ENCODE measurements around the gene KLK14. TPM values are rescaled to one million over a fixed set of nuclear protein-coding genes. Genes with fewer than 3 reads are reported as not detected.
A peak's percentile ranks its signal among the peaks of the same experiment; 100 is the strongest.

The KLK14 gene
- total and polyA plus RNA-seq, 2 experiments from 2014 or later, result 0.13 TPM; not detected in 1

DNA sequence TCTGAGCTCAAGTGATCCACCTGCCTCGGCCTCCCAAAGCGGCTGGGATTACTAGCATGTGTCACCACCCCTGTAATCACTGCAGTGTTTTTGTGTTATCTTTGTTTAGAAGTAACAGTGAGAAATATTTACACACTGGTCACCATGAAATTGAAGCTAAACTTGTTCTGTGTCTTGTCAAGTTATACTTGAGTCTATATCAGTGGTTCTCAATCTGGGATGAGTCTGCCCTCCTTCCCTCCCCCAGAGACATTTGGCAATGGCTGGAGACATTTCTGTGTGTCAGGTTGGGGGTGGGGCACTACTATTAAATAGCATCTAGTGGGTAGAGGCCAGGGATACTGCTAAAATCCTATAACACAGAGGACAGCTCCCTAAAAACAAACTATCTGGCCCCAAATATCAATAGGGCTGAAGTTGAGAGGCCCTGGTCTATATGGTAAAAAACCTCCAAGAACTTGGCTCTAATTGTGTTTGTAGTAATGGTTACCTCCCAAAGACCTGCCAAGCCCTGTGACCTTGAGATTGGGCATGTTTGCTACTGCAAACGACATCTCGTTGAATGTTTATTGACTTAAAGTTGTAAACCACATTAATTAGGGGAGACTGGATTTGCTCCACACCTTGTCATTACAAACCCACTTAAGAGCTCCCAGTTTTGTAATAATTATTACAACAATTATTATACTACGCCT, 18.6 kb upstream of the KLK14 start:
- Histone ChIP-seq H3K36me3 (replicated peaks; ENCODE audit: insufficient read depth, low read depth) (peaks cover 4% of the 10 kb centered on the region), H2AFZ (no peak overlapping the region), H3K9me2 (replicated peaks; ENCODE audit: insufficient read depth) (no peaks in the 10 kb centered on the region), H3K79me2 (peaks cover 8% of the 10 kb centered on the region), H3K9me3 (ENCODE audit: low read depth) (no peaks in the 10 kb centered on the region), H3K4me1 (ENCODE audit: insufficient read depth) (no peaks in the 10 kb centered on the region), H3K4me3 (no peak overlapping the region), H3K27ac (no peak overlapping the region), H4K20me1 (ENCODE audit: insufficient read depth, poor library complexity, severe bottlenecking) (peaks cover 3% of the 10 kb centered on the region), H3K27me3 (no peaks in the 10 kb centered on the region), H3K4me2 (no peak overlapping the region)
- no peak for DNase-seq (ENCODE audit: low spot score)
- 63% methylated on average over 5 of the region's 5 CpGs for WGBS (ENCODE audit: low lambda C conversion rate, missing lambda C conversion rate)
- TF ChIP-seq, protein P1, sequence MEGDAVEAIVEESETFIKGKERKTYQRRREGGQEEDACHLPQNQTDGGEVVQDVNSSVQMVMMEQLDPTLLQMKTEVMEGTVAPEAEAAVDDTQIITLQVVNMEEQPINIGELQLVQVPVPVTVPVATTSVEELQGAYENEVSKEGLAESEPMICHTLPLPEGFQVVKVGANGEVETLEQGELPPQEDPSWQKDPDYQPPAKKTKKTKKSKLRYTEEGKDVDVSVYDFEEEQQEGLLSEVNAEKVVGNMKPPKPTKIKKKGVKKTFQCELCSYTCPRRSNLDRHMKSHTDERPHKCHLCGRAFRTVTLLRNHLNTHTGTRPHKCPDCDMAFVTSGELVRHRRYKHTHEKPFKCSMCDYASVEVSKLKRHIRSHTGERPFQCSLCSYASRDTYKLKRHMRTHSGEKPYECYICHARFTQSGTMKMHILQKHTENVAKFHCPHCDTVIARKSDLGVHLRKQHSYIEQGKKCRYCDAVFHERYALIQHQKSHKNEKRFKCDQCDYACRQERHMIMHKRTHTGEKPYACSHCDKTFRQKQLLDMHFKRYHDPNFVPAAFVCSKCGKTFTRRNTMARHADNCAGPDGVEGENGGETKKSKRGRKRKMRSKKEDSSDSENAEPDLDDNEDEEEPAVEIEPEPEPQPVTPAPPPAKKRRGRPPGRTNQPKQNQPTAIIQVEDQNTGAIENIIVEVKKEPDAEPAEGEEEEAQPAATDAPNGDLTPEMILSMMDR (IDR thresholded peaks at IDR 0.05; ENCODE audit: poor library complexity), result no peak
- TF ChIP-seq EZH2 (IDR thresholded peaks at IDR 0.05; ENCODE audit: borderline replicate concordance) (no peak), EZH2phosphoT487 (IDR thresholded peaks at IDR 0.05; ENCODE audit: low read depth, severe bottlenecking, unreplicated experiment) (no peak)

DNA sequence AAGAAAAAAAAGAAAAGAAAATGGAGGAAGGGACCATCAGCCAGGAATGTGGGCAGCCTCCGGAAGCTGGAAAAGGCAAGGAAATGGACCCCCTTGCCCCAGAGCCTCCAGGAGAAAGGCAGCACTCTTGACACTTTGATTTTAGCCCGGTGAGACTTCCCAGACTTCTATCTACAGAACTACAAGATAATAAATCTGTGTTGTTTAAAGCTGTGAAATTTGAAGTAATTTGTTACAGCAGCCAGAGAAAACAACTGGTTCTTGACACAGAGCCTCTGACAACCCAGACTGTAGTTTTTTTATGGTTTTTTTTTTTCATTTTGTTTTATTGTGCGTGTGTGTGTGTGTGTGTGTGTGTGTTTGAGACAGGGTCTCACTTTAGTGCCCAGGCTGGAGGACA, 17.9 kb upstream of the KLK14 start:
- no peaks in the 10 kb centered on the region for H3K9me3 ChIP-seq (ENCODE audit: low read depth)
- H3K4me1 ChIP-seq (ENCODE audit: insufficient read depth), result no peaks in the 10 kb centered on the region
- peaks cover 4% of the 10 kb centered on the region for H3K36me3 ChIP-seq (replicated peaks; ENCODE audit: insufficient read depth, low read depth)
- 56% methylated on average over 3 of the region's 3 CpGs for WGBS (ENCODE audit: low lambda C conversion rate, missing lambda C conversion rate)
- H2AFZ ChIP-seq, result no peak overlapping the region
- no peak overlapping the region for H3K4me3 ChIP-seq
- H3K27me3 ChIP-seq, result no peaks in the 10 kb centered on the region
- no peak overlapping the region for H3K27ac ChIP-seq
- H3K79me2 ChIP-seq, result peaks cover 2% of the 10 kb centered on the region
- H3K4me2 ChIP-seq, result no peak overlapping the region
- no peak for DNase-seq (ENCODE audit: low spot score)
- no peak for TF ChIP-seq EZH2phosphoT487 (IDR thresholded peaks at IDR 0.05; ENCODE audit: low read depth, severe bottlenecking, unreplicated experiment)
- TF ChIP-seq, protein P1 (IDR thresholded peaks at IDR 0.05; ENCODE audit: poor library complexity), result no peak
- no peak for TF ChIP-seq EZH2 (IDR thresholded peaks at IDR 0.05; ENCODE audit: borderline replicate concordance)
- no peaks in the 10 kb centered on the region for H3K9me2 ChIP-seq (replicated peaks; ENCODE audit: insufficient read depth)
- peaks cover 3% of the 10 kb centered on the region for H4K20me1 ChIP-seq (ENCODE audit: insufficient read depth, poor library complexity, severe bottlenecking)

DNA sequence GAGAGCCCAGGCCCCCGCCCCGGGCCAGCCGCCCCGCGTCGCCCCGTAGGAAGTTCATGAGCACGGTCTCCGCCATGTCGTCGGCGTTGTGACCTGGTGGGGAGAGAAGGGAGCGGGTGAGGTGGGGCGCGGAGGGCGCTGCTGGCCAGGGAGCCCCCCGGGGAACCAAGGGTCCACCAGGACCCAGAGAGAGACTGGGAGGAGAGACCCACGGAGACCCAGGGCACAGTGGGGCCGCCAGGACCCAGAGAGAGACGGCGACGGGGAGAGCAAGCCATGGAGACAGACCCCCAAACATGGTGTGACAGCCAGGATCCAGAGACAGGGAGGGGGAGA, 16.3 kb upstream of the KLK14 start:
- H3K4me1 ChIP-seq (ENCODE audit: insufficient read depth), result no peaks in the 10 kb centered on the region
- H3K4me2 ChIP-seq, result no peak overlapping the region
- H3K36me3 ChIP-seq (replicated peaks; ENCODE audit: insufficient read depth, low read depth), result peaks cover 4% of the 10 kb centered on the region
- no peak overlapping the region for H2AFZ ChIP-seq
- peaks cover 3% of the 10 kb centered on the region for H4K20me1 ChIP-seq (ENCODE audit: insufficient read depth, poor library complexity, severe bottlenecking)
- TF ChIP-seq EZH2 (IDR thresholded peaks at IDR 0.05; ENCODE audit: borderline replicate concordance), result no peak
- no peak for TF ChIP-seq EZH2phosphoT487 (IDR thresholded peaks at IDR 0.05; ENCODE audit: low read depth, severe bottlenecking, unreplicated experiment)
- peaks cover 2% of the 10 kb centered on the region for H3K79me2 ChIP-seq
- H3K9me3 ChIP-seq (ENCODE audit: low read depth), result no peaks in the 10 kb centered on the region
- DNase-seq (ENCODE audit: low spot score), result no peak
- WGBS (ENCODE audit: low lambda C conversion rate, missing lambda C conversion rate), result 80% methylated on average over 10 of the region's 22 CpGs
- H3K9me2 ChIP-seq (replicated peaks; ENCODE audit: insufficient read depth), result no peaks in the 10 kb centered on the region
- no peaks in the 10 kb centered on the region for H3K27me3 ChIP-seq
- H3K27ac ChIP-seq, result no peak overlapping the region
- no peak overlapping the region for H3K4me3 ChIP-seq

DNA sequence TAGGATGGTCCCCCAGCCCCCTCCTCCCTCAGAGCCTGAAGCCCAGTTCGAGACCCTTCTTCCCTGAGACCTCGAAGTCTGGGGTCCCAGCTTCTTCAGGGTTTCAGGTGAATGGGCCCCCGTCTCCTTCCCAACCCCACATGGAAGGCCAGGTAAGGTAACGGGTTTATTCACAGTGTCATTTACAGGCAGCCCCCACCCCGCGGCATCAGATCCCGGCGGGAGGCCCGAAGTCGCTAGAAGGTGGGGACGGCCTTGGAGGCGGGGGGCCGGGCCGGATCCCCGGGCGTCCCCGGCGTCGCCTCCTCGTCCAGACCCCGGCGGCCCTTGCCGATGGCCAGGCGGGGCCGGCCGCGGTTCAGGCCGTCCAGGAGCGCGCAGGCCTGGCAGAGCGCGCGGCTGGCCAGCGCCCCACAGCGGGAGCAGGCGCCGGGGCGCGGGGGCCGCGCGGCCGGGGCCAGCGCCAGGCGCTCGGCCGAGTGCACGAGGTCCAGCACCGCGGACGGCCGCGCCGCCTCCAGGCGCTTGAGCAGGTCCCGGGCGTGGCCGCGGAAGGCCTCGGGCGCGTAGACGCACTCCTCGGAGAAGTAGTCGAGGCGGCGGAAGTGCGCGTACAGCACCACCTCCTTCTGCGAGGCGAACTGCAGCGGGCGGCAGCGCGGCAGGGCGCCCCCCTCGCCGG, 15.8 kb upstream of the KLK14 start:
- Histone ChIP-seq H3K9me3 (ENCODE audit: low read depth) (no peaks in the 10 kb centered on the region), H3K79me2 (peaks cover 2% of the 10 kb centered on the region), H3K4me3 (no peak overlapping the region), H3K4me2 (no peak overlapping the region), H3K9me2 (replicated peaks; ENCODE audit: insufficient read depth) (no peaks in the 10 kb centered on the region), H3K27ac (no peak overlapping the region), H3K4me1 (ENCODE audit: insufficient read depth) (no peaks in the 10 kb centered on the region), H3K36me3 (replicated peaks; ENCODE audit: insufficient read depth, low read depth) (peaks cover 4% of the 10 kb centered on the region), H2AFZ (no peak overlapping the region), H4K20me1 (ENCODE audit: insufficient read depth, poor library complexity, severe bottlenecking) (peaks cover 3% of the 10 kb centered on the region), H3K27me3 (no peaks in the 10 kb centered on the region)
- no peak for TF ChIP-seq EZH2phosphoT487 (IDR thresholded peaks at IDR 0.05; ENCODE audit: low read depth, severe bottlenecking, unreplicated experiment)
- no peak for TF ChIP-seq EZH2 (IDR thresholded peaks at IDR 0.05; ENCODE audit: borderline replicate concordance)
- TF ChIP-seq, protein P1 (IDR thresholded peaks at IDR 0.05; ENCODE audit: poor library complexity), result no peak
- DNase-seq (ENCODE audit: low spot score), result peak; percentile 34
- 80% methylated on average over 56 of the region's 78 CpGs for WGBS (ENCODE audit: low lambda C conversion rate, missing lambda C conversion rate)
